Measurements from ENCODE around the gene STEAP3.

- TF ChIP-seq CTCF (IDR thresholded peaks at IDR 0.05): no peak
- no peak for TF ChIP-seq POLR2A (IDR thresholded peaks at IDR 0.05)
Observed at GRCh38 chr2:119294671-119295070, 71.0 kb downstream of the STEAP3 start.
